Liver (tissue), 3 donors: ENCODE data around the gene KCNK3.

Experiments used
- CTCF ChIP-seq: fragments of 150-350 bp; IDR thresholded peaks from 2 replicates; pipeline ENCODE4 v1.5.1; 2017; ENCODE audit warnings: improper control_type of control experiment, low read depth, low read length; ENCODE audit not compliant: missing input control
- GABPA ChIP-seq, 2 donors: IDR thresholded peaks in 1 of 2; conservative IDR thresholded peaks in 1 of 2; 2 replicates each; pipeline ENCODE4 v1.6.1; 2016; ENCODE audit warnings: antibody characterized with exemption in 2 of 2, mild to moderate bottlenecking in 1 of 2, moderate library complexity in 1 of 2
- JUND ChIP-seq, 2 donors: IDR thresholded peaks; 2 replicates each; pipeline ENCODE4 v1.6.1; 2016; ENCODE audit warnings: antibody characterized with exemption in 2 of 2
- ZBTB33 ChIP-seq: IDR thresholded peaks from 2 replicates; pipeline ENCODE4 v1.6.1; 2016; ENCODE audit warnings: antibody characterized with exemption
- donor health status: healthy.
- donor health status: healthy.

GRCh38 chr2:26696351-26696816, 3.9 kb downstream of the KCNK3 start:
- TF ChIP-seq CTCF (no peak), JUND (IDR thresholded peaks at IDR 0.05) (no peak), ZBTB33 (no peak), GABPA (IDR thresholded peaks at IDR 0.05 in 1 of 2, conservative IDR thresholded peaks at IDR 0.05 in 1 of 2) (no peak)
